HTR-8/SVneo (cell line): ENCODE results near the gene KAT2A.

Experiments used
- DNase-seq: peaks from one replicate; pipeline ENCODE4 v3.0.0; 2011; ENCODE audit warnings: low spot score, mixed read lengths; ENCODE audit not compliant: insufficient read length
- FAIRE-seq: peaks from 2 replicates; lab custom pipeline; 2011; peaks lifted over from hg19 to GRCh38; lab: Jason Lieb, UNC

Gene KAT2A

DNA sequence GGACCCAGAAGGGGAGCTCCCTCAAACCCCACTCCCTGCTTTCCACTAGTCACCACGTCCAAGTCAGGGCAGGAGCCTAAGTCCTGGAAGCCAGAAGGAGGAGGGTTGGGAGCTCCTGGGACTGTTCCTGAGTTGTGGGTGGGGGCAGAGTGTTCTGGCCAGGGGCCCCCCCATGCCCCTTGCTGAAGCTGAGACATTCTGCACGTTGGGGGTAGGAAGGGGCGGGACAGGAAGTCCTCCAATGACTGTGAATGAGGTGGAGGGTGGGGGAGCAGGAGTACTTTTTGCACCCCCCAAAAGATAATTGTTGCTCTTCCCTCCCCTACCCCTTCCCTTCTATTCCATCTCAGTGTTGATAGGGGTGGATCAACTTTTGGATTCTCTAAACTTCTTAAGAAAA is 49.4 kb downstream of the KAT2A start:
- no peak for DNase-seq
- no peak for FAIRE-seq

DNA sequence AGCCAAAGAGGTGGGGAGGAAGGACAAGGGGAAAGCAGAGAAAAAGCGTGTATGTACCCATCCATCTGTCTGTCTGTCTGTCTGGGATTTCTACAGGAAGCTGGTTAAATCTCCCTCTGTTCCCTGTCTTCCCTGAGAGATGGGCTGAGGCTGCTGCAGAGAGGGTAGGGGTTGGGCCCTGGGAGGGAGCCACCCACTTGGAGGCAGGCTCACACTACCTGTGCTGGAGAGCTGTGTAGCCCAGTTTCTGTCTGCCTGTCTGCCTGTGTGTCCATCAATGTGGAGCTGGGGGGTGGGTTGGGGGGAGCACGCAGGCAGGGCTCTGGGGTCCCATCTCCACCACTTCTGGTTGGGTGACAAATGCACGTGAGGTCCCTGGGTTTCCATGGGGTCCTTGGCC is 52.2 kb downstream of the KAT2A start:
- DNase-seq, result no peak
- no peak for FAIRE-seq

DNA sequence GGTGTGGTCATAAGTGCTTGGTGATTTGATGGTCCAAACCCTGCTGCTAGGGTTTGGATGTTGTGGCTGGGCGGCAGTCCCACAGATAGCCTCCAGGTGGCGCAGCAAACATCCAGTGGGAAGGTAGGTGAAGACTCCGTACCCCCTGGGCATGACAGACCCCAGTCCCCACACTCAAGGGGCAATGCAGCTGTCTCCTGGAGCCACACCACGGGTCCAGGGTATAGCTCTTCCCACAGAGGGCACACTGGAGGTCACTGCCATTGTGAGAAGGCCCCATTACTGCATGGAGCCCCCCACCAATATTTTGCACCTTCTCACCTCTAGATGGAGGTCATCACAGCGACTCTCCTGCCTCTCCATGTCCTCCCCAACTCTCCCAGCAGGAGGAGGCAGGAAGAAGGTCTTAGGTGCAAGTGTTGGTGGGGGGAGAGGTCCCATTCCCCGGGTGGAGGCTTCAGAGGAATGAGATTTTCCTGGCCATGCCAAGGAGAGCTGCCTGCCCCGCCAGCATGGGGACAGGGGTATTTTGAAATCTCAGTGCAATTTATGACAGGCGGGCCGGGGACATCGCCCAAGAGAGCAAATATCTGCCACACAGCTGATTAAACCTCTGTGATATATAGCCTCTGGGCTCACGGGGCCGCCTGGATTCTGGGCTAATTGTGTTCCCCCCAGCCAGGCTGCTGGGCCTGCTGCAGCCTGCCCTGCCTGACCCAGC is 53.6 kb downstream of the KAT2A start:
- peak; percentile 84 for DNase-seq
- FAIRE-seq, result peak; percentile 95

DNA sequence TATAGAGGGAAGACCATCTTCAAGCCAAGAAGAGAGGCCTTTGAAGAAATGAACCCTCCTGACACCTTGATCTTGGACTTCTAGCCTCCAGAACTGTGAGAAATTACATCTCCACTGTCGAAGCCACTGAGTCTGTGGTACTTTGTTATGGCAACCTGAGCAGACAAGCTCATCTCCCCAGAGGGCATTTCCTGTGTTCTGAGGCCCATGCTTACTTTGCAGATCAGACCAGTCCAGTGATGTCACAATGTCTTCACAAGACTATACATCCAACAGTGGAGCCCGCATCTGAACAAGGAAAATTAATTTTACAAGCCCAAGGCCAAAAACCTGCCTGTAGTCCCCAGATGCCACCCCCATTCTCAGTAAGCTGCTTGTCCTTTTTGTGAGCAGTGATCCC is 56.0 kb downstream of the KAT2A start:
- DNase-seq, result no peak
- no peak for FAIRE-seq
